Measurements from ENCODE around the gene TMBIM1. TPM values are rescaled to one million over a fixed set of nuclear protein-coding genes. Genes with fewer than 3 reads are reported as not detected.
A peak's percentile ranks its signal among the peaks of the same experiment; 100 is the strongest.

TMBIM1 gene
- total and polyA plus RNA-seq, 9 donors = 80.6 to 259 (median 114) TPM

DNA sequence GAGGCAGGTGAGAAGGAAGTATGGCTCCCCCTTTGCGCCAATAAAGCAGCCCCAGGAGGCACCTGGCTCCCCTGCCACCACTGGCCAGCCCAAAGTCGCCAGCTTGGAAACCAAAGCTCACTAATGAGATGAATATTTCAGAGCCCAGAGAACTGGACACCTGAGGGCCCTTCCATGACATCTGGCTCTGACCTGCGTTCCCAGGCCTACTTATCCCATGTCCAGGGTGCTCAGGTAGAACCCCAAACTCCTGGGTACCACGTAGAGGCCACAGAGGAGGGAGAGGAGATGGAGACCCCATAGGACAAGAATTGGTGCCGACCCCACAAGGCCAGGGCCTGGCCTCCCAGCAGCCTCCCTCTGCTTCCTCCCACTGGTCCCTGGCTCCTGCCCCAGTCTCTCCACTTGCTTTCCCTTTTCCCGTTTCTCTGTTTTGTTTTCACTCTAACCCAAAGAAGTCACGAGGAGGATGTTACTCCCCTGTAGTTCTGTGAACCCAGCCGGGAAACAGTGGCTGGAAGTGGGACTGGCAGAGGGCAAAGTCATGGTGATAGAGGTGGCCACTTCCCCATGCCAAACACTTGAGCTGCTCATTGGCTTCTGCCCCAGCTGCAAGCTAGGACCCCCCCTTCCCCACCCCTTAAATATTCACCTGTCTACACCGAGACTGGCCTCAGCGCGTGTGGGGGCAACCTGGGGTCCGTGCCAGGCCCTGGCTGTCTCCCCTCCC lies 820 bp downstream of the TMBIM1 start:
- intact Hi-C loops (cut with DNase I) = loop anchor here in 2 of 4 donors (5.0 to 10.0 kb wide), 2 partner anchors 106 to 173 kb away; partner anchors contain the start of gene CTDSP1 (in 1 of the 2)
- 21 to 23% (median 22%) methylated on average over 12 of the region's 12 CpGs for WGBS, 3 donors
- TF ChIP-seq, protein P1, sequence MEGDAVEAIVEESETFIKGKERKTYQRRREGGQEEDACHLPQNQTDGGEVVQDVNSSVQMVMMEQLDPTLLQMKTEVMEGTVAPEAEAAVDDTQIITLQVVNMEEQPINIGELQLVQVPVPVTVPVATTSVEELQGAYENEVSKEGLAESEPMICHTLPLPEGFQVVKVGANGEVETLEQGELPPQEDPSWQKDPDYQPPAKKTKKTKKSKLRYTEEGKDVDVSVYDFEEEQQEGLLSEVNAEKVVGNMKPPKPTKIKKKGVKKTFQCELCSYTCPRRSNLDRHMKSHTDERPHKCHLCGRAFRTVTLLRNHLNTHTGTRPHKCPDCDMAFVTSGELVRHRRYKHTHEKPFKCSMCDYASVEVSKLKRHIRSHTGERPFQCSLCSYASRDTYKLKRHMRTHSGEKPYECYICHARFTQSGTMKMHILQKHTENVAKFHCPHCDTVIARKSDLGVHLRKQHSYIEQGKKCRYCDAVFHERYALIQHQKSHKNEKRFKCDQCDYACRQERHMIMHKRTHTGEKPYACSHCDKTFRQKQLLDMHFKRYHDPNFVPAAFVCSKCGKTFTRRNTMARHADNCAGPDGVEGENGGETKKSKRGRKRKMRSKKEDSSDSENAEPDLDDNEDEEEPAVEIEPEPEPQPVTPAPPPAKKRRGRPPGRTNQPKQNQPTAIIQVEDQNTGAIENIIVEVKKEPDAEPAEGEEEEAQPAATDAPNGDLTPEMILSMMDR (IDR thresholded peaks at IDR 0.05) = no peak
- TF ChIP-seq POLR2A (IDR thresholded peaks at IDR 0.05) = no peak
- no peak for TF ChIP-seq EP300 (IDR thresholded peaks at IDR 0.05)
- peak overlapping the region; percentile 89 to 99 for H3K27ac ChIP-seq
- H3K4me3 ChIP-seq = peak overlapping the region; percentile 94
- H3K4me1 ChIP-seq (ENCODE audit: insufficient read depth) = peaks cover 13% of the 10 kb centered on the region
- DNase-seq = peak in 4 of 5 donors; percentile 45 to 61 (median 55)
- no peaks in the 10 kb centered on the region for H3K36me3 ChIP-seq
- no peaks in the 10 kb centered on the region for H3K27me3 ChIP-seq
- no peaks in the 10 kb centered on the region for H3K9me3 ChIP-seq

DNA sequence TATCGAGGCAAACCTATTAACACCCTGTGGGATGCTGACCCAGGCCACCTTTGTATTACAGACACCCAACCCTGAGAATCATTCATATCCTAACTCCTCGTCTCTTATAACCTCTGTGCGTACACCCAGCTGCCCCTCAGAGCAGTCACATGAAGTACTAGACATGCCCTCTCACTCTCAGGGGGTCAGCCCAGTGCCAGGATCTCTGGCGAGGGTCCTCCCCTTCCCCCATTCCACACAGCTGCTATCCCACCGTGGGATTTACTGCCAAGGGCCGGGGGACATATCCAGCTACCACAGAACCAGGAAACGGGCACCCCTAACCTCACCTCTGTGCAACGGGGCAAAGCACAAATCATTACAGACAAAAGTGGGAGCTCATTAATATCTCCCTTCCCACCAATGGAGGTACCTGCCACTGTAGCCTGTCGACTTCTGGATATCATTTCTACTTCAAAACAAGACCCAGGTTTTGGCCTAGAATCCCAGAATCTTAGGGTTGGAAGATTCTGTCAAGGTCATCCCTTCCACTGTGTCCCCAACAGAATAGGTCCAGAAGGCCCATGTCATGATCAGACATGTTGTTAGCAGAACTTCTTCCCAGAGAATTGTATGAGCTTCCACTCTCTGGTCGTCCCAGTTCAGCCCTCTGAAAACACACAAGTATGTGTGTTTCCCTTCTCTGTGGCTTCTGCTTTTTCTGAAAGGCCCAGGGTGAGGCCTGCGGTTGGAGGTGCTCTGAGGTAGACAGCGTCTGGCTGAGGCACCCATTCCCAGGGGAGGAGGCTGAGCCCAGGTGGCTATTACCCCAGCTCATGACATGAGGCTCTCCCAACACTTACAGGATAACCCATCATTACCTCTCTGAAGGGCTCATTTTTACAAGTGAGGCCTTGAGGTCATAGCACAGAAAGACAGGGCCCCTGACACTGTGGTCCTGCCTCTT lies 1.7 kb downstream of the TMBIM1 start:
- WGBS, 3 donors = 40 to 51% (median 48%) methylated on average over 12 of the region's 12 CpGs
- intact Hi-C loops (cut with DNase I) = loop anchor here in 2 of 4 donors (5.0 to 10.0 kb wide), 2 partner anchors 107 to 174 kb away; partner anchors contain the start of gene CTDSP1 (in 1 of the 2)
- Histone ChIP-seq H3K36me3 (no peaks in the 10 kb centered on the region), H3K4me1 (ENCODE audit: insufficient read depth) (peaks cover 19% of the 10 kb centered on the region), H3K4me3 (peak overlapping the region; percentile 94), H3K27ac (peak overlapping the region; percentile 89 to 99), H3K9me3 (no peaks in the 10 kb centered on the region), H3K27me3 (no peaks in the 10 kb centered on the region)
- no peak for DNase-seq
- TF ChIP-seq POLR2A (IDR thresholded peaks at IDR 0.05) (no peak), EP300 (IDR thresholded peaks at IDR 0.05) (no peak)
- TF ChIP-seq, protein P1 (IDR thresholded peaks at IDR 0.05) = no peak

DNA sequence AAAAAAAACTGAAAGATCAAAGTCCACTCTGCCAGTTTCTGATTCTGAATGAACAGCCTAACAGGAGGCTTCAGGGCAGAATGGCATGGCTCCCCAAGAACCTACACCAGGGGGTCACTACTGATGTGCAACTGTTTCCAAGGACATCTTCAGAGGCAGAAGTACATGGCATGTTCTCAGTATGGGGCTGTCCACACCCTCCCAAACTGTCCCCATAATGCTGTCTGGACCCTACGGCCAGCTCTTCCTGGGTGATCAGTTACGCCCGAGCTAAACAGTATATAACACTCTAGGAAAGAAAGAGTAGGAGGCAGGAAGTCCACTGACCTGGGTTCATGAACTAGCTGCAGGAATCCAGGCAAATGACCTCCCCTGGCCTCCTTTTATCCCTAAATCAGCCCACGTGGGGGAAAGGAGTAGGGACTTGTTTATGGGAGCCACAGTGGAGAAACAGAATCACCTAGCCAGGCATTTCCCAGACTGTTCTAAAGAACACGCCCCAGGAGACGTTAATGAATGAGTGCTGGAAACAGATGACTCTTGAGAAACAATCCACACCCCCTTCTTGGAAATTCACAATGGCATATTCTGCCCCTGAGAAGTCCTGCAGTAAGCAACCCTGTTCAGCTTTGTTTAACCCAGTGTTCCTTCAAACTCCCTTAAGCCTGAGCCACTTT lies 2.5 kb downstream of the TMBIM1 start:
- Histone ChIP-seq H3K27ac (peak overlapping the region in 1 of 2 donors; percentile 99), H3K4me1 (ENCODE audit: insufficient read depth) (peaks cover 23% of the 10 kb centered on the region), H3K36me3 (no peaks in the 10 kb centered on the region), H3K9me3 (no peaks in the 10 kb centered on the region), H3K4me3 (no peak overlapping the region), H3K27me3 (no peaks in the 10 kb centered on the region)
- TF ChIP-seq, protein P1 (IDR thresholded peaks at IDR 0.05) = no peak
- no peak for TF ChIP-seq EP300 (IDR thresholded peaks at IDR 0.05)
- no peak for TF ChIP-seq POLR2A (IDR thresholded peaks at IDR 0.05)
- intact Hi-C loops (cut with DNase I) = loop anchor here in 2 of 4 donors (5.0 to 10.0 kb wide), 2 partner anchors 108 to 175 kb away; partner anchors contain the start of gene CTDSP1 (in 1 of the 2)
- DNase-seq = no peak
- 37 to 46% (median 43%) methylated on average over 6 of the region's 6 CpGs for WGBS, 3 donors
